Adrenal gland (tissue), 5 donors: ENCODE data around the gene ANKRD24.

Source experiments
- POLR2A ChIP-seq, 2 donors: fragments of 450-650 bp; IDR thresholded peaks; one replicate each; pipeline ENCODE4 v1.6.1; 2017; ENCODE audit warnings: antibody characterized with exemption in 2 of 2, mild to moderate bottlenecking in 2 of 2, moderate library complexity in 1 of 2
- TF ChIP-seq, protein P1 (sequence below), 6 experiments: fragments of 450-650 bp in 4 of 6; fragments of 200-600 bp in 2 of 6; sonication (generic) in 1 of 6; IDR thresholded peaks; 1 replicate in 5 of 6; 2 replicates in 1 of 6; pipeline versions ENCODE4 v1.5.1 to v1.8.0; 2016 to 2021; ENCODE audit warnings: antibody characterized with exemption in 6 of 6, mild to moderate bottlenecking in 2 of 6, moderate library complexity in 1 of 6
- donor health status: DM: no; HTN: no; CAD: no.

GRCh38 chr19:4194353-4194752, 11.9 kb downstream of the ANKRD24 start:
- no peak for TF ChIP-seq POLR2A (IDR thresholded peaks at IDR 0.05)
- TF ChIP-seq, protein P1, sequence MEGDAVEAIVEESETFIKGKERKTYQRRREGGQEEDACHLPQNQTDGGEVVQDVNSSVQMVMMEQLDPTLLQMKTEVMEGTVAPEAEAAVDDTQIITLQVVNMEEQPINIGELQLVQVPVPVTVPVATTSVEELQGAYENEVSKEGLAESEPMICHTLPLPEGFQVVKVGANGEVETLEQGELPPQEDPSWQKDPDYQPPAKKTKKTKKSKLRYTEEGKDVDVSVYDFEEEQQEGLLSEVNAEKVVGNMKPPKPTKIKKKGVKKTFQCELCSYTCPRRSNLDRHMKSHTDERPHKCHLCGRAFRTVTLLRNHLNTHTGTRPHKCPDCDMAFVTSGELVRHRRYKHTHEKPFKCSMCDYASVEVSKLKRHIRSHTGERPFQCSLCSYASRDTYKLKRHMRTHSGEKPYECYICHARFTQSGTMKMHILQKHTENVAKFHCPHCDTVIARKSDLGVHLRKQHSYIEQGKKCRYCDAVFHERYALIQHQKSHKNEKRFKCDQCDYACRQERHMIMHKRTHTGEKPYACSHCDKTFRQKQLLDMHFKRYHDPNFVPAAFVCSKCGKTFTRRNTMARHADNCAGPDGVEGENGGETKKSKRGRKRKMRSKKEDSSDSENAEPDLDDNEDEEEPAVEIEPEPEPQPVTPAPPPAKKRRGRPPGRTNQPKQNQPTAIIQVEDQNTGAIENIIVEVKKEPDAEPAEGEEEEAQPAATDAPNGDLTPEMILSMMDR (IDR thresholded peaks at IDR 0.05) = no peak
